HG03135 (cell line): ENCODE measurements around the gene PTPN4.
A peak's percentile ranks its signal among the peaks of the same experiment; 100 is the strongest.

Experiments used
- ATAC-seq: cut with Tn5 transposase; IDR thresholded peaks from one replicate; pipeline ENCODE4 v1.9.1; 2021; ENCODE audit warnings: mild to moderate bottlenecking, moderate library complexity; ENCODE audit not compliant: unreplicated experiment

The PTPN4 gene

GRCh38 chr2:119732601-119733164 lies 27.0 kb upstream of the PTPN4 start:
- ATAC-seq: no peak

- no peak for ATAC-seq
Observed at GRCh38 chr2:119734047-119734446, 25.7 kb upstream of the PTPN4 start.

- ATAC-seq: no peak
Observed at GRCh38 chr2:119735565-119735964, 24.2 kb upstream of the PTPN4 start.

- no peak for ATAC-seq
Observed at GRCh38 chr2:119736021-119736420, 23.7 kb upstream of the PTPN4 start.

GRCh38 chr2:119739580-119740255 lies 20.0 kb upstream of the PTPN4 start:
- ATAC-seq: no peak

- ATAC-seq: no peak
Observed at GRCh38 chr2:119741001-119741400, 18.7 kb upstream of the PTPN4 start.

- ATAC-seq: no peak
Observed at GRCh38 chr2:119741868-119742267, 17.9 kb upstream of the PTPN4 start.

GRCh38 chr2:119744335-119744939 lies 15.3 kb upstream of the PTPN4 start:
- ATAC-seq: no peak

- no peak for ATAC-seq
Observed at GRCh38 chr2:119745566-119745965, 14.2 kb upstream of the PTPN4 start.

GRCh38 chr2:119746836-119747686 lies 12.7 kb upstream of the PTPN4 start:
- no peak for ATAC-seq

- no peak for ATAC-seq
Observed at GRCh38 chr2:119748135-119748534, 11.6 kb upstream of the PTPN4 start.

- ATAC-seq: no peak
Observed at GRCh38 chr2:119749477-119750012, 10.2 kb upstream of the PTPN4 start.

- ATAC-seq: no peak
Observed at GRCh38 chr2:119751706-119752105, 8.0 kb upstream of the PTPN4 start.

GRCh38 chr2:119753041-119753929 lies 6.4 kb upstream of the PTPN4 start:
- no peak for ATAC-seq

- no peak for ATAC-seq
Observed at GRCh38 chr2:119753930-119754321, 5.8 kb upstream of the PTPN4 start.

GRCh38 chr2:119755906-119756305 lies 3.8 kb upstream of the PTPN4 start:
- ATAC-seq: no peak

- ATAC-seq: no peak
Observed at GRCh38 chr2:119756837-119757236, 2.9 kb upstream of the PTPN4 start.

GRCh38 chr2:119758881-119759450 lies 756 bp upstream of the PTPN4 start:
- ATAC-seq: no peak

- ATAC-seq: peak; percentile 25
Observed at GRCh38 chr2:119760237-119760955, 674 bp downstream of the PTPN4 start.
